NB4 (cell line): Measurements from ENCODE around the gene RNF8.

ENCODE experiments used
- DNase-seq: peaks from one replicate; pipeline ENCODE4 v3.0.0; 2010; ENCODE audit warnings: low read depth
- H3K4me3 ChIP-seq: one replicate; pipeline ENCODE4 v1.5.1; 2011; ENCODE audit warnings: mild to moderate bottlenecking, low read depth, low read length, moderate library complexity
- CTCF ChIP-seq: IDR thresholded peaks from one replicate; pipeline ENCODE4 v1.5.1; 2012; ENCODE audit warnings: low read depth, low read length
- MAX ChIP-seq: IDR thresholded peaks from 2 replicates; pipeline ENCODE4 v1.6.1; 2011; ENCODE audit warnings: low read depth, low read length
- MYC ChIP-seq: IDR thresholded peaks from 2 replicates; pipeline ENCODE4 v1.6.1; 2011; ENCODE audit warnings: low read depth, low read length
- POLR2A ChIP-seq: IDR thresholded peaks from 2 replicates; pipeline ENCODE4 v1.6.1; 2011; ENCODE audit warnings: mild to moderate bottlenecking; ENCODE audit not compliant: insufficient read length; ENCODE audit errors: extremely low read depth

Gene RNF8

GRCh38 chr6:37388578-37388977 is 34.8 kb downstream of the RNF8 start:
- H3K4me3 ChIP-seq: no peak overlapping the region
- TF ChIP-seq MAX: no peak
- no peak for TF ChIP-seq CTCF
- TF ChIP-seq POLR2A: no peak
- no peak for TF ChIP-seq MYC
- DNase-seq: no peak

GRCh38 chr6:37389857-37390256 is 36.1 kb downstream of the RNF8 start:
- DNase-seq: no peak
- no peak for TF ChIP-seq MAX
- no peak overlapping the region for H3K4me3 ChIP-seq

GRCh38 chr6:37391120-37391519 is 37.3 kb downstream of the RNF8 start:
- H3K4me3 ChIP-seq: no peak overlapping the region
- no peak for TF ChIP-seq CTCF
- TF ChIP-seq MAX: no peak
- no peak for TF ChIP-seq MYC
- no peak for TF ChIP-seq POLR2A
- no peak for DNase-seq

- TF ChIP-seq POLR2A (no peak), MAX (no peak), MYC (no peak)
- no peak overlapping the region for H3K4me3 ChIP-seq
- no peak for DNase-seq
Measured at GRCh38 chr6:37392821-37393220, 39.0 kb downstream of the RNF8 start.

- no peak for DNase-seq
- TF ChIP-seq MAX (no peak), CTCF (no peak), POLR2A (no peak), MYC (no peak)
- H3K4me3 ChIP-seq: no peak overlapping the region
Measured at GRCh38 chr6:37393381-37393929, 39.7 kb downstream of the RNF8 start.

GRCh38 chr6:37396571-37397180 is 42.9 kb downstream of the RNF8 start:
- peak; percentile 55 for DNase-seq
- no peak overlapping the region for H3K4me3 ChIP-seq
- TF ChIP-seq MAX (no peak), POLR2A (no peak), MYC (no peak), CTCF (no peak)
